Measurements from ENCODE around the gene AANAT.
A peak's percentile ranks its signal among the peaks of the same experiment; 100 is the strongest.

AANAT gene

DNA sequence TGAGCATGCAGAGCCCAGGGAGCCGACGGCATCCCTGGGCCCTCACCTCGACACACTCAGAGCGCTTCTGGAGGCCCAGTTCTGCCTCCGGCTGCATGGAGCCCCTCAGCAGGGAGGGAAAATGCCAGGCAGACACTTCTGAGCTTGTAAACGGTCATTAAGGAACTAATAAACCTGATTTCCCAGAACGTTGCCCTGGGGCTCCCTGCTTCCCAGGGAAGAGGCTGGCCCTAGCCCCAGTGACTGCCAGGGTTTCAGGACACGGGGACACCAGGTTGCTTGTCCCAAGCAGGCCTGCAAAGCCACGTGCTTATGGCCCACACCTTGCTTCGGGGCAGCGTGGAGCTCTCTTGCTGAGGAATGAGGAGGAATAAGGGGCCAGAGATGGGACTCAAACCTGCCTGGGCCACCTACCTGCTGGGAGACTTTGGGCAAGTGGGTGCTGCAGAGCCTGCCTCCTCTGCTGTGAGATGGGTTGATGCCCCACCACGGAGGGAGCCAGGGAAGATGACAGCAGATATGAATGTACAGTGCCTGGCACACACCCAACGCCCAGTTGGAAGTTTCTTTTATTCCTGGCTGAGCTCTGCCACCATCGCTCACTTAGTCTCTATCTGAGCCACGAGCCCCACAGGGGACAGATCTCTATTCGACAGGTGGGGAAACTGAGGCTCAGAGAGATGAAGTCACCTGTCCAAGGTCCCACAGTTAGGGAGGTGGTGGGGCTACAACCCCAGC lies 28.4 kb downstream of the AANAT start:
- no peak for DNase-seq (ENCODE audit: low read depth)
- H3K4me3 ChIP-seq (ENCODE audit: low read length), result no peak overlapping the region
- TF ChIP-seq, protein P1, sequence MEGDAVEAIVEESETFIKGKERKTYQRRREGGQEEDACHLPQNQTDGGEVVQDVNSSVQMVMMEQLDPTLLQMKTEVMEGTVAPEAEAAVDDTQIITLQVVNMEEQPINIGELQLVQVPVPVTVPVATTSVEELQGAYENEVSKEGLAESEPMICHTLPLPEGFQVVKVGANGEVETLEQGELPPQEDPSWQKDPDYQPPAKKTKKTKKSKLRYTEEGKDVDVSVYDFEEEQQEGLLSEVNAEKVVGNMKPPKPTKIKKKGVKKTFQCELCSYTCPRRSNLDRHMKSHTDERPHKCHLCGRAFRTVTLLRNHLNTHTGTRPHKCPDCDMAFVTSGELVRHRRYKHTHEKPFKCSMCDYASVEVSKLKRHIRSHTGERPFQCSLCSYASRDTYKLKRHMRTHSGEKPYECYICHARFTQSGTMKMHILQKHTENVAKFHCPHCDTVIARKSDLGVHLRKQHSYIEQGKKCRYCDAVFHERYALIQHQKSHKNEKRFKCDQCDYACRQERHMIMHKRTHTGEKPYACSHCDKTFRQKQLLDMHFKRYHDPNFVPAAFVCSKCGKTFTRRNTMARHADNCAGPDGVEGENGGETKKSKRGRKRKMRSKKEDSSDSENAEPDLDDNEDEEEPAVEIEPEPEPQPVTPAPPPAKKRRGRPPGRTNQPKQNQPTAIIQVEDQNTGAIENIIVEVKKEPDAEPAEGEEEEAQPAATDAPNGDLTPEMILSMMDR (IDR thresholded peaks at IDR 0.05; ENCODE audit: insufficient read depth, low read depth, low read length, missing control alignments), result no peak

GRCh38 chr17:76496464-76496863 lies 29.1 kb downstream of the AANAT start:
- TF ChIP-seq, protein P1 (IDR thresholded peaks at IDR 0.05; ENCODE audit: insufficient read depth, low read depth, low read length, missing control alignments), result no peak
- no peak for DNase-seq (ENCODE audit: low read depth)

GRCh38 chr17:76497699-76497978 lies 30.2 kb downstream of the AANAT start:
- DNase-seq (ENCODE audit: low read depth), result no peak
- TF ChIP-seq, protein P1 (IDR thresholded peaks at IDR 0.05; ENCODE audit: insufficient read depth, low read depth, low read length, missing control alignments), result no peak
- no peak overlapping the region for H3K4me3 ChIP-seq (ENCODE audit: low read length)

More at GRCh38 chr17:76496464-76496863, 29.1 kb downstream of the AANAT start:
- H3K4me3 ChIP-seq (ENCODE audit: low read length), result no peak overlapping the region

DNA sequence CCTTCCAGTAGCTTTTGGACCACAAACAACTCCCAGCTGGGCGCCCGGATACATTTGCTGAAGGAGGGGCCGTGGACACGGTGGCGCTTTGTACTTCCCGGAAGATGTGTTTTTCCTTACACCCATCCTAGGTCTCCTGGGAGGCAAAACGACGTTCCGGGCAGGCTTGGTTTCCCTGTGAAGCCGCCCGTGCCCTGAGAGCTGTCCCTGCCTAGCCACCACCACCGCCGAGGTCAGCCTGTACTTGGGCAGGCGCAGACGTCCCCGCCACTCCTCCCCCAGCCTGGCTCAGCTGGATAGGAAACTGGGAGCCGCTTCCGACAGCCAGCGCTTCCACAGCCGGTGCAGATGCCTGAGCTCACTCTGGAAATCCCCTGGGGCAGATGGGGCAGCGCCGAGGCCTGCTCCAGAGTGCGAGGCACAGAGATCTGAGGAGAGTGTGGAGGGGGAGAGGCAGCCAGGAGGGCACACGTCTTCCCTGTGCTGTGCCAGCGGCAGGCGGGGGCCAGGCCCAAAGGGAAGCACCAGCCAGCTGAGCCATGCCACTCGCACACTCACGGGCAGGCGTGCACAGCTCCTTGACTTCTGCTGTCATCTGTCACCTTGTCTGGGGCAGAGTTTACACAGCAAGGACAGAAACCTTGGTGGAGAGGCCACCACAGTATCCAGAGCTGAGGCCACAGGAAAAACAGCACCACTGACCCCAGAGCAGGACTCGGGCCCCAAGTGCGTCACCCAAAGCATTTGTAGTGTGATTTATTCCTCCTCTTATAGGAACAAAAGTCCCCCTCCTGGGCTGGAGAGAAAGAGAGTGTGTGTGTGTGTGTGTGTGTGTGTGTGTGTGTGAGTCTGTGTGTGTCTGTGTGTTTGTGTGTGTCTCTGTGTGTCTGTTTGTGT lies 30.8 kb downstream of the AANAT start:
- no peak overlapping the region for H3K4me3 ChIP-seq (ENCODE audit: low read length)
- TF ChIP-seq, protein P1 (IDR thresholded peaks at IDR 0.05; ENCODE audit: insufficient read depth, low read depth, low read length, missing control alignments), result no peak
- peak; percentile 95 for DNase-seq (ENCODE audit: low read depth)

- no peak for DNase-seq (ENCODE audit: low read depth)
- TF ChIP-seq, protein P1 (IDR thresholded peaks at IDR 0.05; ENCODE audit: insufficient read depth, low read depth, low read length, missing control alignments), result no peak
- no peak overlapping the region for H3K4me3 ChIP-seq (ENCODE audit: low read length)
Observed at GRCh38 chr17:76498876-76499251, 31.5 kb downstream of the AANAT start.

GRCh38 chr17:76499267-76499667 lies 31.9 kb downstream of the AANAT start:
- peak overlapping the region; percentile 89 for H3K4me3 ChIP-seq (ENCODE audit: low read length)
- TF ChIP-seq, protein P1 (IDR thresholded peaks at IDR 0.05; ENCODE audit: insufficient read depth, low read depth, low read length, missing control alignments), result no peak
- peak; percentile 42 for DNase-seq (ENCODE audit: low read depth)

All from epithelial cell of esophagus (primary cell).